ENCODE data around the gene AIFM1.

AIFM1 gene

GRCh38 chrX:130136496-130136895, 29.1 kb downstream of the AIFM1 start:
- H3K27me3 ChIP-seq (replicated peaks; ENCODE audit: insufficient read depth, low read length) = no peaks in the 10 kb centered on the region
- no peak overlapping the region for H3K4me3 ChIP-seq (ENCODE audit: low read length)
- no peaks in the 10 kb centered on the region for H3F3A ChIP-seq (ENCODE audit: insufficient read depth, low read length)
- H3K9me3 ChIP-seq (replicated peaks; ENCODE audit: insufficient read depth, low read length) = no peaks in the 10 kb centered on the region
- no peak overlapping the region for H3K4me2 ChIP-seq (ENCODE audit: low read depth, low read length)
- no peaks in the 10 kb centered on the region for H3K9me2 ChIP-seq (replicated peaks; ENCODE audit: insufficient read depth, low read length)
- H3K27ac ChIP-seq (ENCODE audit: low read length) = no peak overlapping the region
- no peaks in the 10 kb centered on the region for H3K79me2 ChIP-seq (ENCODE audit: low read length)
- no peak for TF ChIP-seq EZH2phosphoT487 (IDR thresholded peaks at IDR 0.05; ENCODE audit: low read length)
- H3K4me1 ChIP-seq (ENCODE audit: low read length) = no peaks in the 10 kb centered on the region
- H2AFZ ChIP-seq (ENCODE audit: low read length) = no peak overlapping the region
- no peak for DNase-seq
- H4K20me1 ChIP-seq (ENCODE audit: insufficient read depth, low read length) = no peaks in the 10 kb centered on the region
- no peaks in the 10 kb centered on the region for H3K36me3 ChIP-seq (replicated peaks; ENCODE audit: insufficient read depth, low read length)
- H3K9ac ChIP-seq (ENCODE audit: low read length) = no peak overlapping the region

- no peaks in the 10 kb centered on the region for H4K20me1 ChIP-seq (ENCODE audit: insufficient read depth, low read length)
- no peak overlapping the region for H3K27ac ChIP-seq (ENCODE audit: low read length)
- no peaks in the 10 kb centered on the region for H3K79me2 ChIP-seq (ENCODE audit: low read length)
- DNase-seq = no peak
- H3K4me1 ChIP-seq (ENCODE audit: low read length) = no peaks in the 10 kb centered on the region
- no peak overlapping the region for H2AFZ ChIP-seq (ENCODE audit: low read length)
- H3K9me2 ChIP-seq (replicated peaks; ENCODE audit: insufficient read depth, low read length) = no peaks in the 10 kb centered on the region
- no peaks in the 10 kb centered on the region for H3K36me3 ChIP-seq (replicated peaks; ENCODE audit: insufficient read depth, low read length)
- H3K4me3 ChIP-seq (ENCODE audit: low read length) = no peak overlapping the region
- H3F3A ChIP-seq (ENCODE audit: insufficient read depth, low read length) = no peaks in the 10 kb centered on the region
- no peaks in the 10 kb centered on the region for H3K9me3 ChIP-seq (replicated peaks; ENCODE audit: insufficient read depth, low read length)
- H3K9ac ChIP-seq (ENCODE audit: low read length) = no peak overlapping the region
- H3K4me2 ChIP-seq (ENCODE audit: low read depth, low read length) = no peak overlapping the region
- no peak for TF ChIP-seq EZH2phosphoT487 (IDR thresholded peaks at IDR 0.05; ENCODE audit: low read length)
- TF ChIP-seq EZH2 (optimal IDR thresholded peaks at IDR 0.05; ENCODE audit: low read depth, low read length) = no peak
- TF ChIP-seq CTCF (IDR thresholded peaks at IDR 0.05; ENCODE audit: low read length) = no peak
- H3K27me3 ChIP-seq (replicated peaks; ENCODE audit: insufficient read depth, low read length) = no peaks in the 10 kb centered on the region
These were observed 34.7 kb downstream of the AIFM1 start for GRCh38 chrX:130130990-130131389.

- no peak overlapping the region for H3K9ac ChIP-seq (ENCODE audit: low read length)
- no peaks in the 10 kb centered on the region for H3K9me2 ChIP-seq (replicated peaks; ENCODE audit: insufficient read depth, low read length)
- no peaks in the 10 kb centered on the region for H4K20me1 ChIP-seq (ENCODE audit: insufficient read depth, low read length)
- DNase-seq = no peak
- H3F3A ChIP-seq (ENCODE audit: insufficient read depth, low read length) = no peaks in the 10 kb centered on the region
- H3K27ac ChIP-seq (ENCODE audit: low read length) = no peak overlapping the region
- no peak overlapping the region for H3K4me3 ChIP-seq (ENCODE audit: low read length)
- H3K27me3 ChIP-seq (replicated peaks; ENCODE audit: insufficient read depth, low read length) = no peaks in the 10 kb centered on the region
- no peak overlapping the region for H3K4me2 ChIP-seq (ENCODE audit: low read depth, low read length)
- no peaks in the 10 kb centered on the region for H3K79me2 ChIP-seq (ENCODE audit: low read length)
- no peak for TF ChIP-seq CTCF (IDR thresholded peaks at IDR 0.05; ENCODE audit: low read length)
- no peaks in the 10 kb centered on the region for H3K9me3 ChIP-seq (replicated peaks; ENCODE audit: insufficient read depth, low read length)
- H3K36me3 ChIP-seq (replicated peaks; ENCODE audit: insufficient read depth, low read length) = no peaks in the 10 kb centered on the region
- H3K4me1 ChIP-seq (ENCODE audit: low read length) = peaks cover under 1% of the 10 kb centered on the region; the same call in 1 of the 2 replicates
- H2AFZ ChIP-seq (ENCODE audit: low read length) = no peak overlapping the region
These were observed 40.4 kb downstream of the AIFM1 start for GRCh38 chrX:130125091-130125874.

- H3K9ac ChIP-seq (ENCODE audit: low read length) = no peak overlapping the region
- H3K4me2 ChIP-seq (ENCODE audit: low read depth, low read length) = no peak overlapping the region
- H4K20me1 ChIP-seq (ENCODE audit: insufficient read depth, low read length) = no peaks in the 10 kb centered on the region
- DNase-seq = no peak
- peaks cover 6% of the 10 kb centered on the region; the same call in 1 of the 2 replicates for H3K4me1 ChIP-seq (ENCODE audit: low read length)
- no peak overlapping the region for H2AFZ ChIP-seq (ENCODE audit: low read length)
- H3K27ac ChIP-seq (ENCODE audit: low read length) = no peak overlapping the region
- H3F3A ChIP-seq (ENCODE audit: insufficient read depth, low read length) = no peaks in the 10 kb centered on the region
- TF ChIP-seq EZH2phosphoT487 (IDR thresholded peaks at IDR 0.05; ENCODE audit: low read length) = no peak
- no peak for TF ChIP-seq EZH2 (optimal IDR thresholded peaks at IDR 0.05; ENCODE audit: low read depth, low read length)
- TF ChIP-seq CTCF (IDR thresholded peaks at IDR 0.05; ENCODE audit: low read length) = no peak
- H3K9me3 ChIP-seq (replicated peaks; ENCODE audit: insufficient read depth, low read length) = no peaks in the 10 kb centered on the region
- no peak overlapping the region for H3K4me3 ChIP-seq (ENCODE audit: low read length)
- no peaks in the 10 kb centered on the region for H3K36me3 ChIP-seq (replicated peaks; ENCODE audit: insufficient read depth, low read length)
- H3K79me2 ChIP-seq (ENCODE audit: low read length) = no peaks in the 10 kb centered on the region
- H3K9me2 ChIP-seq (replicated peaks; ENCODE audit: insufficient read depth, low read length) = no peaks in the 10 kb centered on the region
- no peaks in the 10 kb centered on the region for H3K27me3 ChIP-seq (replicated peaks; ENCODE audit: insufficient read depth, low read length)
These were observed 41.1 kb downstream of the AIFM1 start for GRCh38 chrX:130124577-130124976.

Measured in MM.1S (cell line).